Neuron (in vitro differentiated cells): ENCODE measurements around the gene CHST13.

Experiments
- H2AFZ ChIP-seq: one replicate; pipeline ENCODE4 v1.6.1; 2013; ENCODE audit warnings: low read depth, mild to moderate bottlenecking, inconsistent platforms, low read length, moderate library complexity
- H3K27me3 ChIP-seq: one replicate; pipeline ENCODE4 v1.6.1; 2013; ENCODE audit warnings: low read length; ENCODE audit not compliant: insufficient read depth
- H3K36me3 ChIP-seq: one replicate; pipeline ENCODE4 v1.6.1; 2013; ENCODE audit warnings: low read length; ENCODE audit not compliant: insufficient read depth
- H3K4me1 ChIP-seq: one replicate; pipeline ENCODE4 v1.6.1; 2013; ENCODE audit warnings: low read length; ENCODE audit not compliant: insufficient read depth
- H3K4me3 ChIP-seq: 2 replicates; pipeline ENCODE4 v1.5.1; 2013; ENCODE audit warnings: mild to moderate bottlenecking, low read length, moderate library complexity
- H3K9me3 ChIP-seq: one replicate; pipeline ENCODE4 v1.6.1; 2013; ENCODE audit warnings: low read length

The CHST13 gene

GRCh38 chr3:126555795-126556636 lies 32.1 kb downstream of the CHST13 start:
- H3K9me3 ChIP-seq = no peaks in the 10 kb centered on the region
- no peak overlapping the region for H2AFZ ChIP-seq
- no peaks in the 10 kb centered on the region for H3K36me3 ChIP-seq
- H3K27me3 ChIP-seq = no peaks in the 10 kb centered on the region
- H3K4me3 ChIP-seq = no peak overlapping the region
- no peaks in the 10 kb centered on the region for H3K4me1 ChIP-seq

DNA sequence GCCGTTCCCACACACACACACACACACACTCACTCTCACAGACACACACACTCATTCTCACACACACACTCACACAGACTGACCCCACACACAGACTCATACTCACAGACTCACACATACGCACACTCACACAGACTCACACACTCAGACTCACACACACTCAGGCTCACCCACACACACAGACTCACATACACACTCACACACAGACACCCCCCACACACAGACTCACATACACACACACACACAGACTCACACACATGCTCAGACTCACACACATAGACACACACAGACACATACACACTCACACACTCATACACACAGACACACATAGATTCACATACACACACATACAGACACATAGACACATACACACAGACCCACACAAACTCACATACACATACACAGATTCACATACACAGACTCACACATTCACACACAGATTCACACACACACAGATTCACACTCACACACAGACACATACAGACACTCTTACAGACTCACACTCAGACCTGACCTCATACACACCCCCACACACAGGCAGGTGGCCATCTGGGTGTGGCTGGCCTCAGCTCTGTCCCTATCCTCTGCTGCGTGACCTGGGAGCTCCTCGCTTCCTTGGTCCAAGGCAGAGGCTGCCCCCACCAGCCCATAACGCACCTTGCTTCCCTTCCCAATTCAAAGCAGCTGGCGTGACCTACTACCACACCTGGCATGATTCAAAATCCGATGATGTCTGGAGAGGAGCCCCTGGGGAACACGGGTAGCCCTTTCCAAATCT lies 32.9 kb downstream of the CHST13 start:
- H3K4me1 ChIP-seq = no peaks in the 10 kb centered on the region
- H2AFZ ChIP-seq = no peak overlapping the region
- no peak overlapping the region for H3K4me3 ChIP-seq
- no peaks in the 10 kb centered on the region for H3K9me3 ChIP-seq
- no peaks in the 10 kb centered on the region for H3K36me3 ChIP-seq
- H3K27me3 ChIP-seq = no peaks in the 10 kb centered on the region

DNA sequence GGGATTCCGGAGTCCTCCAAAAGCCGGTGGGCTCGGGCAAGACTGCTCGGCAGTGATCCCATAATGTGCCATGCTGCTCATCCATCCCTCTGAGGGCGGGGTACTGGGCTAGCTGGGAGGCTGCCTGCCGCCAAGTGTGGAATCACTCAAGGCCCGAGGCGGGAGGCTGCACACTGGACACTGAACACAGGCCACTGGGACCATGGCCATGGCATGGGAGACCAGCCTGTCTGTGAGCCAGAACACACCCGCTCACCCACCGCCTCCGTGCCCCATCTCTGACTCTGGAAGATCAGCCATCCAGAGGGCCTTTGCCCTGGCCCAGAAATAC lies 33.4 kb downstream of the CHST13 start:
- Histone ChIP-seq H3K27me3 (no peaks in the 10 kb centered on the region), H3K9me3 (no peaks in the 10 kb centered on the region), H3K4me1 (no peaks in the 10 kb centered on the region), H3K4me3 (no peak overlapping the region), H3K36me3 (no peaks in the 10 kb centered on the region), H2AFZ (no peak overlapping the region)

DNA sequence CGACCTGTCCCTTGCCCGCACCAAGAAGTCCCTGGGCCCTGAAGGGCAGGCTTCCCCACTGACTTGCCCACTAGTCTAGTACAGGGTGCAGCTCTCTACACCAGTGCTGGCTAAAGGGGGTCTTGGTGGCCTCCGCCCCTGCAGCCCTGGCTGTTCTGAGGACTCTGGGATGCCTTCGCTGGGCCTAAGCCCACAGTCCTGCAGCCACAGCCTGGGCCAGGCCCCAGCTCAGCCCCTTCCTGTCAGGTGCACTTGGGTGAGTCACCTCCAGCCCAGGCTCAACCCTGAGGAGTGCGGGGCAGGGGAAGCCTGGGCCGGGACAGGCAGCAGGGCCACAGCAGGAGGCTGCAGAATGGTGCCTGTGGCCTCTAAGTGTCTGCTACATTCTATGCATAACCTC lies 33.8 kb downstream of the CHST13 start:
- H3K4me1 ChIP-seq = no peaks in the 10 kb centered on the region
- no peaks in the 10 kb centered on the region for H3K36me3 ChIP-seq
- H3K27me3 ChIP-seq = no peaks in the 10 kb centered on the region
- H3K4me3 ChIP-seq = no peak overlapping the region
- H2AFZ ChIP-seq = no peak overlapping the region
- H3K9me3 ChIP-seq = peaks cover 2% of the 10 kb centered on the region

GRCh38 chr3:126558336-126559071 lies 34.5 kb downstream of the CHST13 start, which contains the start of gene C3orf22:
C3orf22 (minus strand) TSS chr3:126558932; CDS start chr3:126553390, 5,542 bp downstream.
- Histone ChIP-seq H3K9me3 (peaks cover 4% of the 10 kb centered on the region), H2AFZ (no peak within 1 kb of the TSS), H3K4me3 (no peak within 1 kb of the TSS), H3K36me3 (no peaks in the 10 kb centered on the region), H3K4me1 (no peaks in the 10 kb centered on the region), H3K27me3 (no peaks in the 10 kb centered on the region)

- peaks cover 6% of the 10 kb centered on the region for H3K9me3 ChIP-seq
- no peaks in the 10 kb centered on the region for H3K27me3 ChIP-seq
- no peaks in the 10 kb centered on the region for H3K4me1 ChIP-seq
- H2AFZ ChIP-seq = no peak overlapping the region
- H3K36me3 ChIP-seq = no peaks in the 10 kb centered on the region
- no peak overlapping the region for H3K4me3 ChIP-seq
Measured at GRCh38 chr3:126562737-126563276, 38.9 kb downstream of the CHST13 start.

GRCh38 chr3:126567696-126568438 lies 43.9 kb downstream of the CHST13 start:
- peaks cover 3% of the 10 kb centered on the region for H3K9me3 ChIP-seq
- no peak overlapping the region for H2AFZ ChIP-seq
- H3K27me3 ChIP-seq = no peaks in the 10 kb centered on the region
- H3K4me3 ChIP-seq = no peak overlapping the region
- no peaks in the 10 kb centered on the region for H3K36me3 ChIP-seq
- H3K4me1 ChIP-seq = peaks cover 14% of the 10 kb centered on the region

DNA sequence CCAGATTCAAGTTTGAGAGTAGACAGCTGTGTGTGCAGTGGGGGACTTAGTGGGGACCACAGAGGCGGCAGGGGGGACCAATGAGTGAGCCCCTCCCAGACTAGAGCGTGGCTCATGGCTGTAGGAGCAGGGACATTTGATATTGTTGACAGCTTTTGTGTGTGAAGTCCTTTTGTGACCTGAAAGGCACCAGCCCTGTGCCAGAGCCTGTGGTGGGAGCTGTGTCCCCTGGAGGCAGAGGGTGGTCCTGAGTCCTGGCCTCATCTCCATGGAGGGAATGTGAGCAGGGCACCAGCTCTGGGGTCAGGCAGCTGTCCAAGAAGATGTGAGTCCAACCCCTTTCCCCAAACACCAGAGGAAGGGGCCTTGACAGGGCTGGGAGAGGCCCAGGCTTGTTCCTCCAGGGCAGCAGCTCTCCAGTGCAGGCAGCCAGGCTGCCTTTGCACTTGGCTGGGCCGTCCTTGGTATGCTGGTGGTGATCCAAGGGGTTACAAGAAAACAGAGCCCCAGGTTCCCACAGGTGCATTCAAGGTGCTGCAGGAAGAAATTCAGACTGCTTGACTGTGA lies 44.9 kb downstream of the CHST13 start:
- no peaks in the 10 kb centered on the region for H3K27me3 ChIP-seq
- H3K4me1 ChIP-seq = peaks cover 14% of the 10 kb centered on the region
- H2AFZ ChIP-seq = no peak overlapping the region
- H3K36me3 ChIP-seq = no peaks in the 10 kb centered on the region
- peaks cover 2% of the 10 kb centered on the region for H3K9me3 ChIP-seq
- no peak overlapping the region for H3K4me3 ChIP-seq

DNA sequence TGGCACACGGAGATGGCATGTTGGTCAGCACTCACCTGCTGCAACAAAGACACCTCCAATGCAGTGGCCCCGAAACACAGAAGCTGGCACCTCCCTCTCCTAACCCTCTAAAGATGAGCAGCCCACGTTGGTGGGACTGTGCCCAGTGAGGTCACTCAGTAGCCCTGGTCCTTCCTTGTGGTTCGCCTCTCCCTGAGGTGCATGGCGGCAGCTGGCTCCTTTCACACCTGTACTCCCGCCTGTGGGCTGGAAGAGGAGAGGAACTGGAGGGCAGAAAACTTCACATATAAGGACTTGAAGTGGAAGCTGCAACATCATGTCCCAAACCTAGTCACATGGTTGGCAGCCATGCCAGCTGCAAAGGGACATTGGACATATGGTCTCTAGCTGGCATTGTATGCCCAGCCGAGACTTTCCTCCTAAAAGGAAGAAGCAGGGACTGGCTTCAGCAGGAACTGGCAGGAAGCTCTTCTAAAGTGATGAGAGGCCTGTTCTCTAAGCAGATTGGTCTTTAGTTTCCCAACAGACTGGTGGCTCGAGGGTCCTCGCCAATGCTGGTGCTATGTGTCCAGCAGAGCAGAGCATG lies 45.5 kb downstream of the CHST13 start:
- no peaks in the 10 kb centered on the region for H3K36me3 ChIP-seq
- H3K4me1 ChIP-seq = peaks cover 14% of the 10 kb centered on the region
- H2AFZ ChIP-seq = no peak overlapping the region
- no peaks in the 10 kb centered on the region for H3K9me3 ChIP-seq
- H3K27me3 ChIP-seq = no peaks in the 10 kb centered on the region
- H3K4me3 ChIP-seq = no peak overlapping the region

- Histone ChIP-seq H3K36me3 (no peaks in the 10 kb centered on the region), H3K27me3 (no peaks in the 10 kb centered on the region), H2AFZ (no peak overlapping the region), H3K4me1 (peaks cover 14% of the 10 kb centered on the region), H3K9me3 (no peaks in the 10 kb centered on the region), H3K4me3 (no peak overlapping the region)
Measured at GRCh38 chr3:126570103-126570541, 46.2 kb downstream of the CHST13 start.

- Histone ChIP-seq H3K9me3 (no peaks in the 10 kb centered on the region), H3K4me1 (peaks cover 14% of the 10 kb centered on the region)
Measured at GRCh38 chr3:126571078-126571477, 47.1 kb downstream of the CHST13 start.

More at GRCh38 chr3:126571078-126571477, 47.1 kb downstream of the CHST13 start:
- Histone ChIP-seq H3K27me3 (no peaks in the 10 kb centered on the region), H3K4me3 (no peak overlapping the region), H2AFZ (no peak overlapping the region), H3K36me3 (no peaks in the 10 kb centered on the region)
